SK-N-SH (cell line): ENCODE data around the gene RHBDD3. TPM values are rescaled to one million over a fixed set of nuclear protein-coding genes. Genes with fewer than 3 reads are reported as not detected.

Source experiments
- CTCF ChIA-PET: fragments of 300-600, 350-600 bp; formaldehyde crosslinking; extraction: SDS; loops from one replicate; lab custom pipeline; 2021; lab: Yijun Ruan, JAX
- POLR2A ChIA-PET: fragments of 350-600 bp; sonication (Branson Sonifier 250); formaldehyde crosslinking; extraction: SDS; loops from one replicate; lab custom pipeline; 2020; ENCODE audit warnings: antibody characterized with exemption, inconsistent platforms; lab: Yijun Ruan, JAX
- DNase-seq: peaks from one replicate; pipeline ENCODE4 v3.0.0; 2012
- H2AFZ ChIP-seq: fragments of 200-600 bp; sonication (generic); 2 replicates; pipeline ENCODE4 v1.8.1; 2016; ENCODE audit warnings: antibody characterized with exemption, mild to moderate bottlenecking, low read depth
- H3F3A ChIP-seq: fragments of 200-600 bp; sonication (generic); replicated peaks from 2 replicates; pipeline ENCODE3; 2016; ENCODE audit warnings: antibody characterized with exemption, mild to moderate bottlenecking; ENCODE audit not compliant: insufficient read depth
- H3K27ac ChIP-seq, 2 experiments: fragments of 200-500 bp in 1 of 2; fragments of 200-600 bp in 1 of 2; sonication (Bioruptor generic) in 1 of 2; sonication (generic), shearing (Covaris generic) in 1 of 2; 2 replicates each; pipeline versions ENCODE4 v1.5.1 to v1.6.1; 2014 to 2016; ENCODE audit warnings: low read depth in 2 of 2, inconsistent platforms in 1 of 2, low read length in 1 of 2, mild to moderate bottlenecking in 1 of 2, mixed read lengths in 1 of 2
- H3K27me3 ChIP-seq: fragments of 200-600 bp; sonication (generic), shearing (Covaris generic); 2 replicates; pipeline ENCODE4 v1.6.1; 2016; ENCODE audit warnings: mixed run types; ENCODE audit not compliant: insufficient read depth
- H3K36me3 ChIP-seq, 2 experiments: fragments of 200-500 bp in 1 of 2; fragments of 200-600 bp in 1 of 2; sonication (Bioruptor generic) in 1 of 2; sonication (generic) in 1 of 2; replicated peaks in 1 of 2; 2 replicates each; pipeline versions ENCODE3 to v1.5.1; 2014 to 2016; ENCODE audit warnings: low read length in 1 of 2, mild to moderate bottlenecking in 1 of 2; ENCODE audit not compliant: insufficient read depth in 2 of 2, control insufficient read depth in 1 of 2
- H3K4me1 ChIP-seq, 2 experiments: fragments of 200-500 bp in 1 of 2; fragments of 200-600 bp in 1 of 2; sonication (Bioruptor generic) in 1 of 2; sonication (generic), shearing (Covaris generic) in 1 of 2; 2 replicates each; pipeline versions ENCODE4 v1.5.1 to v1.6.1; 2014 to 2016; ENCODE audit warnings: low read depth in 1 of 2, low read length in 1 of 2, mixed run types in 1 of 2; ENCODE audit not compliant: insufficient read depth in 2 of 2, control insufficient read depth in 1 of 2
- H3K4me2 ChIP-seq: fragments of 200-600 bp; sonication (generic), shearing (Covaris generic); 2 replicates; pipeline ENCODE4 v1.6.1; 2017; ENCODE audit warnings: mixed run types
- H3K4me3 ChIP-seq, 2 experiments: fragments of 200-500 bp in 1 of 2; fragments of 200-600 bp in 1 of 2; sonication (Bioruptor generic) in 1 of 2; sonication (generic), shearing (Covaris generic) in 1 of 2; 2 replicates each; pipeline versions ENCODE4 v1.5.1 to v1.8.1; 2014 to 2016; ENCODE audit warnings: low read depth in 2 of 2, inconsistent platforms in 1 of 2, low read length in 1 of 2, mild to moderate bottlenecking in 1 of 2, mixed read lengths in 1 of 2, moderate library complexity in 1 of 2
- H3K79me2 ChIP-seq: fragments of 200-600 bp; sonication (generic); 2 replicates; pipeline ENCODE4 v1.8.1; 2017; ENCODE audit warnings: mild to moderate bottlenecking; ENCODE audit not compliant: insufficient read depth
- H3K9ac ChIP-seq: fragments of 200-600 bp; sonication (generic); 2 replicates; pipeline ENCODE4 v1.6.1; 2017; ENCODE audit warnings: mixed run types
- H3K9me2 ChIP-seq: fragments of 200-600 bp; sonication (generic); 2 replicates; pipeline ENCODE4 v1.6.1; 2017; ENCODE audit warnings: mixed run types
- H3K9me3 ChIP-seq: fragments of 200-600 bp; sonication (generic); 2 replicates; pipeline ENCODE4 v1.6.1; 2017; ENCODE audit warnings: mixed run types, mild to moderate bottlenecking, moderate library complexity
- H4K20me1 ChIP-seq: fragments of 200-600 bp; sonication (generic); 2 replicates; pipeline ENCODE4 v1.6.1; 2017; ENCODE audit warnings: mild to moderate bottlenecking, mixed run types; ENCODE audit not compliant: insufficient read depth
- EP300 ChIP-seq, 2 experiments: IDR thresholded peaks; 2 replicates each; pipeline versions ENCODE4 v1.4.0 to v1.6.1; 2012; ENCODE audit warnings: borderline replicate concordance in 1 of 2, low read depth in 1 of 2, low read length in 1 of 2
- EZH2phosphoT487 ChIP-seq: fragments of 200-600 bp; sonication (generic); IDR thresholded peaks from 2 replicates; pipeline ENCODE4 v1.6.1; 2017; ENCODE audit warnings: low read depth, mixed run types, mild to moderate bottlenecking, antibody characterized with exemption, moderate library complexity, borderline replicate concordance
- FOSL2 ChIP-seq: IDR thresholded peaks from 2 replicates; pipeline ENCODE4 v1.4.0; 2012; ENCODE audit warnings: low read depth, mild to moderate bottlenecking, moderate library complexity, borderline replicate concordance
- FOXM1 ChIP-seq: IDR thresholded peaks from 2 replicates; pipeline ENCODE4 v1.4.0; 2012; ENCODE audit warnings: low read depth, mild to moderate bottlenecking
- NRF1 ChIP-seq: IDR thresholded peaks from 2 replicates; pipeline ENCODE4 v1.6.1; 2012; ENCODE audit warnings: low read depth, mild to moderate bottlenecking, low read length
- PBX3 ChIP-seq: IDR thresholded peaks from 2 replicates; pipeline ENCODE4; 2012
- RCOR1 ChIP-seq: fragments of 150-350 bp; IDR thresholded peaks from 2 replicates; pipeline ENCODE4 v1.6.1; 2017; ENCODE audit warnings: antibody characterized with exemption, low read length
- RFX5 ChIP-seq: IDR thresholded peaks from 2 replicates; pipeline ENCODE4 v1.6.1; 2012; ENCODE audit warnings: mild to moderate bottlenecking, improper control_type of control experiment, low read length
- SIN3A ChIP-seq: IDR thresholded peaks from 2 replicates; pipeline ENCODE4 v1.6.1; 2012; ENCODE audit warnings: low read depth, mild to moderate bottlenecking, low read length, moderate library complexity, borderline replicate concordance
- SMC3 ChIP-seq: IDR thresholded peaks from 2 replicates; pipeline ENCODE4 v1.6.1; 2012; ENCODE audit warnings: low read depth, low read length, improper control_type of control experiment
- TAF1 ChIP-seq: IDR thresholded peaks from 2 replicates; pipeline ENCODE4 v1.6.1; 2012; ENCODE audit warnings: low read depth, mild to moderate bottlenecking, low read length, moderate library complexity, borderline replicate concordance
- TEAD4 ChIP-seq: IDR thresholded peaks from 2 replicates; pipeline ENCODE4 v1.4.0; 2012; ENCODE audit warnings: mild to moderate bottlenecking, borderline replicate concordance; ENCODE audit not compliant: insufficient read depth
- USF1 ChIP-seq: IDR thresholded peaks from 2 replicates; pipeline ENCODE4 v1.4.0; 2012; ENCODE audit warnings: low read depth, borderline replicate concordance
- YY1 ChIP-seq: IDR thresholded peaks from 2 replicates; pipeline ENCODE4 v1.4.0; 2012; ENCODE audit warnings: low read depth, mild to moderate bottlenecking
- WGBS: methylation state at CpG from one replicate; pipeline ENCODE4 v1.1.6; 2017; ENCODE audit warnings: low lambda C conversion rate; 5-methylcytosine and 5-hydroxymethylcytosine counted together
- polyA plus RNA-seq, 3 experiments: library from polyadenylated mRNA; depleted of rRNA; stranded (reverse); fragments of >200 nt; gene quantifications; 2 replicates each; pipeline ENCODE4 v1.2.3, GENCODE V29; 2012
- TF ChIP-seq, protein P1 (sequence below): IDR thresholded peaks from 2 replicates; pipeline ENCODE4 v1.4.0; 2012; ENCODE audit warnings: low read depth, borderline replicate concordance
- TF ChIP-seq, protein P2 (sequence below): IDR thresholded peaks from 2 replicates; pipeline ENCODE4 v1.4.0; 2012; ENCODE audit warnings: low read depth

The RHBDD3 gene
- polyA plus RNA-seq, 1 of the 3 experiments (the other 2 are of a cell fraction): 19.0 TPM

- Histone ChIP-seq H3K4me3 (peak overlapping the region; percentile 95 to 97), H3K4me1 (peaks cover 25 to 39% of the 10 kb centered on the region in 2 experiments), H3K79me2 (peaks cover 75% of the 10 kb centered on the region), H3K4me2 (peak overlapping the region; percentile 99), H2AFZ (no peak overlapping the region), H4K20me1 (peaks cover 51% of the 10 kb centered on the region), H3K27ac (peak overlapping the region; percentile 95 to 99), H3K27me3 (no peaks in the 10 kb centered on the region), H3K9me2 (no peaks in the 10 kb centered on the region), H3K9me3 (no peaks in the 10 kb centered on the region), H3K9ac (peak overlapping the region; percentile 99), H3F3A (peaks cover 3% of the 10 kb centered on the region), H3K36me3 (peaks cover 47 to 48% of the 10 kb centered on the region in 2 experiments)
- WGBS: 1% methylated on average over 26 of the region's 51 CpGs
- ChIA-PET CTCF (interaction anchor here (0.9 to 1.1 kb wide), 2 partner anchors 23 to 38 kb away, joined by 3 to 4 read pairs; partner anchors contain the start of gene GAS2L1), POLR2A (interaction anchor here (1.1 kb wide), 1 partner anchor 45 kb away, joined by 3 read pairs; no protein-coding TSS in a partner anchor)
- DNase-seq: peak; percentile 63
- TF ChIP-seq SIN3A (no peak), EP300 (IDR thresholded peaks at IDR 0.05; ENCODE audit: borderline replicate concordance in 1 of 2, low read depth in 1 of 2, low read length in 1 of 2) (0 out of 4 replicates have a peak, but pooled peaks of 1 of the 2 experiments have one; percentile 17), TEAD4 (0 out of 2 replicates have a peak, but pooled peaks have one; percentile 3), FOSL2 (no peak), YY1 (peak; percentile 25; the same call in 1 of the 2 replicates)
- TF ChIP-seq, protein P1, sequence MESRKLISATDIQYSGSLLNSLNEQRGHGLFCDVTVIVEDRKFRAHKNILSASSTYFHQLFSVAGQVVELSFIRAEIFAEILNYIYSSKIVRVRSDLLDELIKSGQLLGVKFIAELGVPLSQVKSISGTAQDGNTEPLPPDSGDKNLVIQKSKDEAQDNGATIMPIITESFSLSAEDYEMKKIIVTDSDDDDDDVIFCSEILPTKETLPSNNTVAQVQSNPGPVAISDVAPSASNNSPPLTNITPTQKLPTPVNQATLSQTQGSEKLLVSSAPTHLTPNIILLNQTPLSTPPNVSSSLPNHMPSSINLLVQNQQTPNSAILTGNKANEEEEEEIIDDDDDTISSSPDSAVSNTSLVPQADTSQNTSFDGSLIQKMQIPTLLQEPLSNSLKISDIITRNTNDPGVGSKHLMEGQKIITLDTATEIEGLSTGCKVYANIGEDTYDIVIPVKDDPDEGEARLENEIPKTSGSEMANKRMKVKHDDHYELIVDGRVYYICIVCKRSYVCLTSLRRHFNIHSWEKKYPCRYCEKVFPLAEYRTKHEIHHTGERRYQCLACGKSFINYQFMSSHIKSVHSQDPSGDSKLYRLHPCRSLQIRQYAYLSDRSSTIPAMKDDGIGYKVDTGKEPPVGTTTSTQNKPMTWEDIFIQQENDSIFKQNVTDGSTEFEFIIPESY: no peak
- TF ChIP-seq, protein P2, sequence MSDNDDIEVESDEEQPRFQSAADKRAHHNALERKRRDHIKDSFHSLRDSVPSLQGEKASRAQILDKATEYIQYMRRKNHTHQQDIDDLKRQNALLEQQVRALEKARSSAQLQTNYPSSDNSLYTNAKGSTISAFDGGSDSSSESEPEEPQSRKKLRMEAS: peak; percentile 71; the same call in 1 of the 2 replicates
These were observed 889 bp upstream of the RHBDD3 start for GRCh38 chr22:29268511-29269229.

DNA sequence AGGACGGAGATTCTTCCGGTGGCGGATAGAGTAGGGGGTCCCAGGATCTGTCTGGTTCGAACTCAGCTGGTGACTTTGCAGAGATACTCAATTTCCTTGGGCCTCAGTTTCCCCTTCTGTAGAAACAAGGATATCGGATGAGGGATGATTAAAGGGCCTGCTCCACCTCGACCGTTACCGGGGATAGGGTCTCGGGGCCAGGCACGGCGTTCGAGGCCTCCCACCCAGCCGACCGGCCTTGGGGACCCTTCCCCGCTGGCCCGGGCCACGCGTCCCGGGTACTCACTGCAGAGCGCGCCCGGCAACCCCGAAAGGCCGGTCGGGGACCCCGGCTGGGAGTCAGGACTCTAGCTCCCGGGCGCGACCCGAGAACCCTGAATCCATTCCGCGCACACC is 321 bp downstream of the RHBDD3 start:
- 0% methylated on average over 29 of the region's 32 CpGs for WGBS
- peaks cover 24 to 37% of the 10 kb centered on the region in 2 experiments for H3K4me1 ChIP-seq
- peak overlapping the region; percentile 95 to 97 for H3K4me3 ChIP-seq
- no peaks in the 10 kb centered on the region for H3K27me3 ChIP-seq
- H3K27ac ChIP-seq: peak overlapping the region; percentile 95 to 99
- peaks cover 63% of the 10 kb centered on the region for H3K79me2 ChIP-seq
- H3K4me2 ChIP-seq: peak overlapping the region; percentile 99
- ChIA-PET POLR2A (no interaction called here), CTCF (interaction anchor here (1.0 to 7.7 kb wide), 3 partner anchors 22 to 92 kb away, joined by 3 to 40 read pairs (median 3); no protein-coding TSS in a partner anchor)
- peak overlapping the region; percentile 83; the same call in 1 of the 2 replicates for H2AFZ ChIP-seq
- no peaks in the 10 kb centered on the region for H3K9me2 ChIP-seq
- H3K9me3 ChIP-seq: no peaks in the 10 kb centered on the region
- H4K20me1 ChIP-seq: peaks cover 39% of the 10 kb centered on the region
- peaks cover 3% of the 10 kb centered on the region for H3F3A ChIP-seq
- H3K36me3 ChIP-seq: peaks cover 35 to 36% of the 10 kb centered on the region in 2 experiments
- no peak for DNase-seq
- peak overlapping the region; percentile 99 for H3K9ac ChIP-seq
- TF ChIP-seq FOSL2 (no peak), SMC3 (no peak), YY1 (no peak), EZH2phosphoT487 (no peak), RCOR1 (no peak), FOXM1 (no peak), NRF1 (no peak), PBX3 (no peak), RFX5 (no peak), EP300 (IDR thresholded peaks at IDR 0.05; ENCODE audit: borderline replicate concordance in 1 of 2, low read depth in 1 of 2, low read length in 1 of 2) (no peak), USF1 (no peak), TAF1 (no peak), SIN3A (no peak)
- TF ChIP-seq, protein P1: no peak
- TF ChIP-seq, protein P2: no peak
